HG02885 (cell line): ENCODE measurements around the gene BCS1L.

Source experiments
- ATAC-seq: cut with Tn5 transposase; IDR thresholded peaks from one replicate; pipeline ENCODE4 v1.9.1; 2021; ENCODE audit warnings: mild to moderate bottlenecking; ENCODE audit not compliant: unreplicated experiment, poor library complexity

BCS1L gene

DNA sequence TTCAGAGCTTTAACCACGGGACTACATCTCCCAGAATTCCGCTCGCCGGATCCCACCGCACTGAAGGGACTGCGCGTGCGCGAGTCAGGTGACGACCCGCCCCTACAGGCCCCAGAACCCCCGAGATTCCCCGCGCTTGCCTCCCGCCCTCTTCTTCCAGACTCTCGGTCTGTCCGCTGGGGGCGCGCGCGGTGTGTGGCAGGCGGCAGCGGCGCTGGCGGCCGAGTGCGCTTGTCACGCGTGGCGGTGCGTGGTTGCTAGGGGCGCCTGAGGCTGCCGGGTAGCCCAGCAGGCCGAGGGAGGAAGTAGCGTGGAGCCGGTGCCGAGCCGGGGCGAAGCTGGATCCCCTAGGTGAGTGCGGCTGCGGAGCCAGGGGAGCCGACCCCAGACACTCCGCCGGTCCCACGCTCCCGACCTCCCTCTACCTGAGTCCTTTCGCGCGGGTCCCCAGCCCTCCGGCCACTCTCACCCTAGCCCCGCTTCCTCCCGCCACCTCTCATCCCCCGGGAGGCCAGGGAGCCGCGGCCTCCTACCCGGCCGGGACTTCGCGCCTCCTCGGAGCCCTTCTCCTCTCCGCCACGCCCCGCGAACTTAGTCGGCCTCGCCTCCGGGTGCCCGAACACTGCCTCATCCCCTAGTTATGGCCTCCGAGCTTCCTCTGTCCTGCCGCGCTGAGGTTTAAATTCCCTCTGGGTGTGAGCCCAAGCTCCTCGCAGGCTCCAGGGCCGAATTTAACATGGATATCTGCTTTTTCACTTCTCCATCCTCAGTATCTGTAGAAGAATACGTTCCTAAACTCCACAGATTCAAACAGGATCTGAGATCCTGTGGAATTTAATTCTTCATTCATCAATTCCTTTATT lies 51.4 kb downstream of the BCS1L start, which contains the start of gene TTLL4:
TSS of gene TTLL4 (plus strand) at position 149 of the 863 bp plus-strand sequence. CDS start 26,842 bp downstream, outside the sequence.
- peak; percentile 96 for ATAC-seq

DNA sequence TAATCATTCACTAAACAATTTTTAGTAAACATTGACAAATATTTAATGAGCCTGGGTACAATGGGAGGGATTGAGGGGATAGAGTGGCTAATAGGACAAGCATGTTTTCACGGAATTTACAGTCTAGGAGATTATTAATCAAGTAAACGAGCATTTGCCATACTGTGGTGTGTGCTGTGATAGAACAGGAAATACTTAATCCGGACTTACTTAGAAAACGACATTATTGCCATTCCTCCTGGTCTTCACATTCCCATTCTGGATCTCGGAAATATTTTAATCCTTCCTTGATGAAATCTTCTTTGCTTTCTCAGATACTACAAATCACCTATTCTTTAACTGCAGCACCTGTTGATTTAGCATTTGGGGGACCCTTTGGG lies 52.1 kb downstream of the BCS1L start:
- no peak for ATAC-seq
